HUDEP-2 (cell line): ENCODE data around the gene IRX4.

Experiments
- DNase-seq, 76 experiments: peaks; one replicate each; lab custom pipeline; 2025; ENCODE audit not compliant: unreplicated experiment in 76 of 76; lab: John Stamatoyannopoulos, UW

Gene IRX4

GRCh38 chr5:1892685-1893445, 10.1 kb upstream of the IRX4 start:
- no peak for DNase-seq

DNA sequence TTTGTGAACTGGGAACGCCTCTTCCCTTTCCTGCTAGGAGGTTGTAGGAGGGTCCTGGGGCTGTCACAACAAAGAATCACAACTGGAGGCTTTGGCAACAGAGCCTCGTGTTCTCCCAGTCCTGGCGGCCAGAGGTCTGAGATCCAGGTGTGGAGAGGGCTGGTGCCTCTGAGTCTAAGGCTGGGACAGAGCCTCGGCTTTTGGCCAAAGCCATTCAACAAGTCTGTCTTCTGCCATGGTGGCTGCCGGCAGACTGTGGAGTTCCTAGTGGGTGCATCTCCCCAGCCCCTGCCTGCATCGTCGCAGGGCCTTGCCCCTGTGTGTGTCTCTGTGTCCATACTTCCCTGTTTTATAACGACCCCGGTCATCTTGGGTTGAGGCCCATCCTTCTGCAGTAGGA, 9.5 kb upstream of the IRX4 start:
- DNase-seq: no peak

DNA sequence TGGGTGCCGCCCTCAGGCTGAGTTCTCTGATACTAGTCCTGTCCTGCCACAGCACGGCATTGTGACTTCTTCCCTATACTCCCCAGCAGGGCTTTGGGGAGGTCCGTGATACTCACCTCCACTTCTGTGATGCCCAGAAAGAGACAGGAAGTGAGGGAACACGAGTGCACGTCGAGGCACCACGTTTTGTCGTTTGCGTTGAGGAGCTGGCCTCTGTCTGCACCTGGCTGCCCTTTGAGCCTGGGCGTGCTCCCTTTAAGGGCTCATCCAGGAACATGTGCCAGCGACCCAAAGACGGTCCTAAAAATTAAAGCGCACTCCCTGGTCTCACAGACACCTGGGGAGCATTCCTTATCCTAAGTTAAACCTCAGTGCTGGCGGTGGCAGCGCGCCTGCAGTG, 8.7 kb upstream of the IRX4 start:
- DNase-seq: no peak

DNA sequence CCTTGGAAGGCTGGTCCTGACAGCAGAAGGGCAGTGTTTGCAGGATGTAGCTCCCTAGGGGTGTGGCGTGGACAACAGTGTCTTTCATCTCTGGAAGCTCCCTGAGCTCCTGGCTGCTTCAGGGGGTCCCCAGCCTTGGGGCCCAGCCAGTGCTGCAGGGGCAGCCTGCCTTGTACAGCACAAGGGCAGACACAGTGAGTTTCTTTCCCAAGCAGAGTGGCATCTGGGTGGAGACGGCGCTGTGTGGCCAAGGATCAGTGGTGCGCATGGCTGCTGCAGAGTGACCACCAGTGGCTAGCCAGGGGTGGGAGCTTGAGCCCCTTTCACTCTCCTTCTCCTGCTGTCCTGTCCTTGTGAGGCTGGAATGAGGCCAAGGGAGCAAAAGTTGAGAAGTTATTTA, 7.6 kb upstream of the IRX4 start:
- DNase-seq: no peak

DNA sequence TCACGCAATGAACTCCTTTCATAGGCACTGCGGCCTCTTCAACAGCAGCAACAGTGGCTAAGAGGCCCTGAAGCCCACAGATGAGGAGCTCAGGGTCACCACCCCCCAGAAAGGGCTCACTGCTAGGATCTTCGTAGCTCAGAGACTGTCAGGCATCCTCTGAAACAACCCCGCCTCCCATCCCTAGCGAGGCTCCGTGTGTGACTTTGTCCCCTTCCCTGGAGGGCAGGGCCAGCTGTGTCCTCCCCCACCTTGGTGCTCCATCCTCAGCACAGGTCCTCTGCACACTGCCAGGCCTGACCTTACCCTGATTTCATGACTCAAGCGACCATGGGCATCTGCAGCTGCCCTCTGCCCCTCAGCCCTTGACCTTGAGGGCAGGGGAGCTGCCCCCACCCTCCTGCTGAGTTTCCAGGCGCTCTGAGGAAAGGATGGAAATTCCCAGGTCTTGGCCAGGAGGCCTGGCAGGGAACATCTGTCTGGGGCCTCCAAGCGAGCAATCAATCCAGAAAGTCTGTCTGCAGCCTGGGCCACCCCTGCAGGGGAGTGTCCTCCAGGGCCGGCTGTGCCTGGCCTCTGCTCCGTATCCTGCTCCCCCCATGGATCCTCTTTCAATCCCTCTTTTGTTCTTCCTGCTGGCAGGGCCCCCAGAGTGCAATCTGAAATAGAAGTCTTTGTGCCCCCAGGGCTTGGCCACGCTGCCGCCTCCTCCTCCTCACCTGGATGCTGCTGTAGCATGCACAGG, 6.8 kb upstream of the IRX4 start:
- no peak for DNase-seq

- no peak for DNase-seq
Measured at GRCh38 chr5:1888541-1889251, 6.0 kb upstream of the IRX4 start.

DNA sequence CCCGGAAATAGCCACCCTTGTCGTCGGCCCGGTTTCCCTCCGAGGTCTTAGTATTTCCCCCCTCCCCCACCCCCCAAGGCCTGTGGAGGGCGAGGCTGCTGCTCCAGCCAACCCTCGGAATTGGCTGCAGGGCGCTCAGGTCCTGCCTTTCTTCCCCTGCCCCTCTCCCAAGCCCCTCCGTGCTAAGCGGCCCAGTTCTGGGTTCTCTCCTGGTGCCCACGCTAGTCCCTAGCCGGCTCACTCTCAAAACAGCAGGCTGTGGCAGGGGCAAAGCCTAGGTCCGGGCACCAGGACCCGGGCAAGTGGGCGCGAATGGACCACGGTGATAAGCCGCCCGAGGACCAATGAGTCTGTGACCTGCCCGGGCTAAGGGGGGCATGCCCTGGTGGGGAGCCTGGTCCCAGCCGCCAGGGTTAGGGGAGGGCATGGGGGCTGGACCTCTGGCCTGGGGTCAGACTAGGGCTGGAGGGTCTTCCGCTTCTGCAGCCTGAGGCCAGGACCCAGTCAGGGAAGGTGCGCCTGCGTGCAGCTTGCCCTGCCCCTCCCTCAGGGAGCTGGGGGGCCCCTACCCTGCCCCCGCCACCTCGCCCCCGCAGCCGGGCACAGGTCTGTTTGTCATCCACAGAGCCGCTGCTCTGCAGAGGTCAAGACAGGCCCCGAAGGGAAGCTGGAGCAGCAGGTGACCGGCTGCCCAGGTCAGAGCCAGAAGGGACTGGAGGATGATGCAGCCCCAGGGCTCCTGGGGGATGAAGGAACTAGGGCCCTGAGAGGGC, 5.0 kb upstream of the IRX4 start:
- no peak for DNase-seq

GRCh38 chr5:1886846-1887587, 4.3 kb upstream of the IRX4 start:
- DNase-seq: no peak

- DNase-seq: no peak
Measured at GRCh38 chr5:1885868-1886845, 3.4 kb upstream of the IRX4 start.

DNA sequence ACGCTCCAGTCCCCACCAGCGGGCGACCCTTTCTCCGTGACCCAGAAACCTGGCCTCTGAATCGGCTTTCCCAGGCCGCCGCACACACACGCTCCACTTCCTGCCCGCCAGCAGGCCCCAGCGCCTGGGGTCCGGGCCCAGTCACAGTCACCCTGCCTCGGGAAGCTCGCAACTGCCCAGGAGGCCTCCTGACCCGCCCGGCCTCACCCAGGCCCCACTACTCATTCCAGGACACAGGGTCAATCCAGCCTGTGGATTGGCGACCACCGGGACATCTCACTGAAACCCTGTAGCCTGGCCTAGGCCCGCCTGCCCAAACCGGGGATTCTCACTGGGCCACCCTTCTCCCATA, 2.7 kb upstream of the IRX4 start:
- DNase-seq: no peak

GRCh38 chr5:1884678-1885403, 2.1 kb upstream of the IRX4 start:
- no peak for DNase-seq

GRCh38 chr5:1883925-1884677, 1.4 kb upstream of the IRX4 start:
- no peak for DNase-seq

DNA sequence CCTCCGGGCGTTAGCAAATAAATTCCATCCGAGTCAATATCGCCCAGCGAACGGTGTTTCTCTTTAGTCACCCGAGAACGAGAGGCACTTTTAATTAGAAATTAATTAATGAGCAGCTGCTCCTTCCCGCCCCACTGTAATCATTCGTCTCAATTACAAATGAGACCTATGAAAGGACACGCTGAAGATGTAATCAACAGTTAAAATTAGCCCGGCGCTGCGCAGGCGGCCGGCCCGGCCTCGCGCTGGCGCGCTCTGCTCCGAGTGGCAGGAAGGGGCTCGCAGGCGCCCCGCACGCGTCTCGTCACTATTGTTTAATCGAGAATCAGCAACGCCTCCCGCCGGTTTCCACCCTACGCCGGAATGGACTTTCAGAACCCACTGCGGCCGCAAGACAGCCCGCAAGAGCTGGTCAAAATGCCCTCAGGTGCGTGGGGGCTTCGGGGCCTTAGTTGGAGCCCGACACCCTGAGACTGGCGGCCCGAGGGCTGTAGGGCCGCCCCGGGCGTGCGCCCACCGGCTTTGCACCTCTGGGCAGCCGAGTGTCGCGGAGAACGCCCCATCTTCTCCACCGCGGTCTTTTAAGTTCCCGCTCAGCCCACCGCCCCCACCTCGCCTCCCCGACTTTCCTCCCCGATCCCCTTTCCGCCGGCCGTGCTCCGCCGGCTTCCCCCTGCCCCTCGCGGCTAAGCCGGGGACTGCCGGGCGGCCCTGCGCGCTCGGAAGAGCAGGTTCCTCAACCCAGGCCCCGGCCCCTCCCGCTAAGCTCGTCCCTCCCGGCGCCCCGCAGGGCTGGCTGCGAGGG, 597 bp upstream of the IRX4 start:
- peak in 13 of 76 experiments; percentile 5 to 34 (median 14) for DNase-seq

GRCh38 chr5:1881731-1882336, 891 bp downstream of the IRX4 start:
- DNase-seq: peak in 44 of 76 experiments; percentile 5 to 72 (median 46)

DNA sequence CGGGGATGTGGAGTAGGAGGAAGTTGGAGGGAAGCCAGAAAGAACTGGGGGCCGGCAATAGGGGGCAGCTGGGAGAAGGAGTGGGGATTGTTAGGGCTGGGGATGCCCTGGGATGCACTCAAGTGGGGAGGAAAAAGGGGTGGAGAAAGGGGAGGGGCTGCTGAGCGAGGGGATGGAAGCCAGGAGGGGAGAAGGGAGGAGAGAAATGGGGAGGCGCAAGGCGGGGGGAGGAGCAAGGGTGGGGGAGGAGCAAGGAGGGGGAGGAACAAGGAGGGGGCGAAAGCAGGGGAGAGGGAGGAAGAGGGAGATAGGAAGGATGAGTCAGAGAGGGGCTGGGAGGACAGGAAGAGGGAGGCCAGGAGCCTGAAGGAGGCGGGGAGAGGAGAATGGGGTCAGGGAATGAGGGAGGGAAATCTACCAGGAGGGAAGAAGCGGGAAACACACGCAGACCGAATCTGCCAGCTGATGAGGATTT, 1.6 kb downstream of the IRX4 start:
- DNase-seq: peak in 45 of 76 experiments; percentile 1 to 80 (median 51)

GRCh38 chr5:1880377-1881025, 2.2 kb downstream of the IRX4 start:
- no peak for DNase-seq
